CD4-positive, alpha-beta T cell (primary cell): ENCODE data around the gene ADAM17. TPM values are rescaled to one million over a fixed set of nuclear protein-coding genes. Genes with fewer than 3 reads are reported as not detected.
"Not testable (repeated sequence)": the region's sequence is repeated elsewhere in the genome, so short reads cannot be mapped to it uniquely, and the experiment has no call there.

Experiments used
- ATAC-seq: fragments of 200-7000 bp; cut with Tn5 transposase; one replicate; pipeline ENCODE4 v1.10.0; 2022; ENCODE audit warnings: mild to moderate bottlenecking; ENCODE audit not compliant: poor library complexity
- CTCF ChIA-PET: fragments of 350-600 bp; sonication (Branson Sonifier 250); formaldehyde crosslinking; loops from one replicate; lab custom pipeline; 2021; ENCODE audit warnings: antibody characterized with exemption, inconsistent platforms; lab: Charles Lee
- POLR2A ChIA-PET: fragments of 350-600 bp; sonication (Branson Sonifier 250); formaldehyde crosslinking; loops from one replicate; lab custom pipeline; 2021; ENCODE audit warnings: antibody characterized with exemption, inconsistent platforms; lab: Charles Lee
- DNase-seq, 14 experiments: peaks; one replicate each; pipeline ENCODE4 v3.0.0-alpha.2; 2013 to 2020; ENCODE audit warnings: mixed read lengths in 2 of 14
- H3K27ac ChIP-seq, 2 donors: one replicate each; pipeline versions ENCODE4 v1.5.1 to v1.7.0; 2013; ENCODE audit warnings: low read length in 2 of 2, low read depth in 1 of 2, mild to moderate bottlenecking in 1 of 2
- H3K27me3 ChIP-seq, 2 experiments: 1 replicate in 1 of 2; 2 replicates in 1 of 2; pipeline versions ENCODE4 v1.6.1 to v1.7.0; 2013; ENCODE audit warnings: low read length in 2 of 2, control low read depth in 1 of 2, mild to moderate bottlenecking in 1 of 2, moderate library complexity in 1 of 2; ENCODE audit not compliant: insufficient read depth in 2 of 2, control insufficient read depth in 1 of 2
- H3K36me3 ChIP-seq: one replicate; pipeline ENCODE4 v1.6.1; 2013; ENCODE audit warnings: low read length, control low read depth; ENCODE audit not compliant: insufficient read depth
- H3K4me1 ChIP-seq: one replicate; pipeline ENCODE4 v1.6.1; 2013; ENCODE audit warnings: low read length, control low read depth; ENCODE audit not compliant: insufficient read depth
- H3K4me3 ChIP-seq: one replicate; pipeline ENCODE4 v1.5.1; 2013; ENCODE audit warnings: mild to moderate bottlenecking, low read length, moderate library complexity
- H3K9me3 ChIP-seq, 2 experiments: 1 replicate in 1 of 2; 2 replicates in 1 of 2; pipeline versions ENCODE4 v1.6.1 to v1.7.0; 2013; ENCODE audit warnings: low read length in 2 of 2, mild to moderate bottlenecking in 2 of 2, control low read depth in 1 of 2, moderate library complexity in 1 of 2; ENCODE audit not compliant: control insufficient read depth in 1 of 2, insufficient read depth in 1 of 2
- H3K27ac Mint-ChIP-seq: one replicate; pipeline ENCODE4 v1.8.0; 2020; ENCODE audit warnings: mixed read lengths
- H3K27me3 Mint-ChIP-seq: one replicate; pipeline ENCODE4 v1.8.0; 2021; ENCODE audit warnings: mixed read lengths
- H3K36me3 Mint-ChIP-seq: one replicate; pipeline ENCODE4 v1.8.0; 2021; ENCODE audit warnings: low read depth, mixed read lengths
- H3K4me1 Mint-ChIP-seq: one replicate; pipeline ENCODE4 v1.8.0; 2021; ENCODE audit warnings: low read depth, mixed read lengths
- H3K4me3 Mint-ChIP-seq: one replicate; pipeline ENCODE4 v1.8.0; 2020; ENCODE audit warnings: mild to moderate bottlenecking, mixed read lengths
- H3K9me3 Mint-ChIP-seq: one replicate; pipeline ENCODE4 v1.8.0; 2020; ENCODE audit warnings: mixed read lengths
- intact Hi-C, 2 experiments: fragments of 100-400 bp; cut with DNase I in 1 of 2; cut with micrococcal nuclease in 1 of 2; formaldehyde crosslinking; loops; one replicate each; pipeline versions ENCODE4 v1.15.1 to v1.9.0; 2023 to 2025; cut with DNase I, micrococcal nuclease
- total RNA-seq, 174 experiments: library from RNA in 2 of 174; stranded (reverse) in 2 of 174; gene quantifications; one replicate each; pipeline ENCODE4 v1.2.3 and lab custom pipeline; 2021 to 2026
- TF ChIP-seq, protein P1 (sequence below): fragments of 200-600 bp; IDR thresholded peaks from one replicate; pipeline ENCODE4 v1.8.0; 2022; ENCODE audit warnings: antibody characterized with exemption, mild to moderate bottlenecking

Gene ADAM17
- total RNA-seq, 2 experiments from 2014 or later: 21.4 to 21.6 TPM

DNA sequence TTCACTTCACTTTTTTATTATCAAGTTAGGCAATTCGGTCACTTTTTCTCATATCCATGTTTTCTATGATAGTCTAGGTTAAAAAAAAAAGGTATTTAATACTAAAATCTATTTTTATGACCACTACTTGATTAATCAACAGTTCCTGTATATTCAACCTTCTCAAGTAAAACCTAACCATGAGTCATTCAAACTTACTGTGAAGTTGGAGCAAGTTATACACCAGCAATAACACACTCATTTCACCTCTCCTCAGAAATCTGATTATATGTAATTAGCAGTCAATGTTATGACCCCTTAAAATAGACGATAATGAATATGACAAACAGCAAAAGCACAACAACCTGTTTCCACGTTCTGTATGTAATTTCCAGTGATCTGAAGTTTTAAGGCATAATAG, 35.0 kb upstream of the ADAM17 start:
- Mint-ChIP-seq H3K27ac (peak overlapping the region; percentile 17), H3K36me3 (peaks cover 69% of the 10 kb centered on the region), H3K9me3 (no peaks in the 10 kb centered on the region), H3K4me1 (peaks cover 32% of the 10 kb centered on the region), H3K27me3 (no peaks in the 10 kb centered on the region), H3K4me3 (no peak overlapping the region)
- Histone ChIP-seq H3K36me3 (peaks cover 58% of the 10 kb centered on the region), H3K27ac (no peak overlapping the region), H3K4me1 (peaks cover 16% of the 10 kb centered on the region), H3K27me3 (no peaks in the 10 kb centered on the region), H3K9me3 (no peaks in the 10 kb centered on the region), H3K4me3 (no peak overlapping the region)
- ATAC-seq: no peak
- TF ChIP-seq, protein P1, sequence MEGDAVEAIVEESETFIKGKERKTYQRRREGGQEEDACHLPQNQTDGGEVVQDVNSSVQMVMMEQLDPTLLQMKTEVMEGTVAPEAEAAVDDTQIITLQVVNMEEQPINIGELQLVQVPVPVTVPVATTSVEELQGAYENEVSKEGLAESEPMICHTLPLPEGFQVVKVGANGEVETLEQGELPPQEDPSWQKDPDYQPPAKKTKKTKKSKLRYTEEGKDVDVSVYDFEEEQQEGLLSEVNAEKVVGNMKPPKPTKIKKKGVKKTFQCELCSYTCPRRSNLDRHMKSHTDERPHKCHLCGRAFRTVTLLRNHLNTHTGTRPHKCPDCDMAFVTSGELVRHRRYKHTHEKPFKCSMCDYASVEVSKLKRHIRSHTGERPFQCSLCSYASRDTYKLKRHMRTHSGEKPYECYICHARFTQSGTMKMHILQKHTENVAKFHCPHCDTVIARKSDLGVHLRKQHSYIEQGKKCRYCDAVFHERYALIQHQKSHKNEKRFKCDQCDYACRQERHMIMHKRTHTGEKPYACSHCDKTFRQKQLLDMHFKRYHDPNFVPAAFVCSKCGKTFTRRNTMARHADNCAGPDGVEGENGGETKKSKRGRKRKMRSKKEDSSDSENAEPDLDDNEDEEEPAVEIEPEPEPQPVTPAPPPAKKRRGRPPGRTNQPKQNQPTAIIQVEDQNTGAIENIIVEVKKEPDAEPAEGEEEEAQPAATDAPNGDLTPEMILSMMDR: no peak
- POLR2A ChIA-PET: interaction anchor here (0.6 kb wide), 1 partner anchor 27 kb away, joined by 3 read pairs; no protein-coding TSS in a partner anchor
- CTCF ChIA-PET: interaction anchor here (0.7 kb wide), 1 partner anchor 17 kb away, joined by 3 read pairs; no protein-coding TSS in a partner anchor
- intact Hi-C loops: no loop called here
- DNase-seq: no peak

DNA sequence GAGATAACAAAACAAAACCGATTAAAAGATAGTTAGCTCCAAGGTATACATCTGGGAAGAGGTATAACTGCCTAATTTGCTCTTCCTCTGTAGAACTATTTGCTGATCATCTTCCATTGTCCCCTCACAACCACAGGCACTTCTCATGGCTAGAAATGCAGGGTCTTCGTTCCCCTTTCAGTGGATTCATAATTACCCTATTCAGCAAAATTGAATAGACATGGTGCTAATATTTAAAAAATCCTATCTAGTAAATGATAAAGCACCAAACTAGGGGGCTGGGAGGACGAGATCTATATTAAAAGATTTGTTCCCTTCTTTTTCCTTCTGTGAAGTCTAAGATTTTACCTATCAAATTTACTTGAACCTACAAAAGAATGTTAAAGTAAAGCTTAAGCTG, 30.8 kb upstream of the ADAM17 start:
- ATAC-seq (no peak), DNase-seq (no peak)
- intact Hi-C loops: no loop called here
- TF ChIP-seq, protein P1: no peak
- H3K4me3 Mint-ChIP-seq: no peak overlapping the region
- ChIA-PET CTCF (interaction anchor here (1.7 kb wide), 1 partner anchor 9 kb away, joined by 4 read pairs; no protein-coding TSS in a partner anchor), POLR2A (no interaction called here)
- Histone ChIP-seq H3K4me3 (no peak overlapping the region), H3K36me3 (peaks cover 70% of the 10 kb centered on the region), H3K9me3 (no peaks in the 10 kb centered on the region), H3K27ac (no peak overlapping the region), H3K4me1 (no peaks in the 10 kb centered on the region), H3K27me3 (no peaks in the 10 kb centered on the region)
- no peaks in the 10 kb centered on the region for H3K9me3 Mint-ChIP-seq
- H3K27ac Mint-ChIP-seq: no peak overlapping the region
- no peaks in the 10 kb centered on the region for H3K27me3 Mint-ChIP-seq
- H3K36me3 Mint-ChIP-seq: peaks cover 76% of the 10 kb centered on the region
- peaks cover 8% of the 10 kb centered on the region for H3K4me1 Mint-ChIP-seq

DNA sequence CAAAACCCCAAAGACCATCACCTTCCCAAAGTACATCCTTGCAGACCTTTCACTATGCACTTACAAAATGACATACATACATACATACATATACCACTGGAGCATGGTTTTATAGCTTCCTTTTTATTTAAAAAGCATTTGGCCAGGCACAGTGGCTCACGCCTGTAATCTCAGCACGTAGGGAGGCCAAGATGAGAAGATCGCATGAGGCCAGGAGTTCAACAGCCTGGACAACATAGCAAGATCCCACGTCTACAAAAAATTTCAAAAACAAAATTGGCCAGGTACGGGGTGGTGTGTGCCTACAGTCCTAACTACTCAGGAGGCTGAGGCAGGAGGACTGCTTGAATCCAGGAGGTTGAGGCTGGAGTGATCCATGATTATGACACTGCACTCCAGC, 29.9 kb upstream of the ADAM17 start:
- H3K27me3 Mint-ChIP-seq: no peaks in the 10 kb centered on the region
- no peak overlapping the region for H3K27ac Mint-ChIP-seq
- no peaks in the 10 kb centered on the region for H3K4me1 ChIP-seq
- H3K9me3 Mint-ChIP-seq: no peaks in the 10 kb centered on the region
- TF ChIP-seq, protein P1: no peak
- H3K27ac ChIP-seq: no peak overlapping the region
- no peak overlapping the region for H3K4me3 ChIP-seq
- peaks cover 4% of the 10 kb centered on the region for H3K4me1 Mint-ChIP-seq
- CTCF ChIA-PET: interaction anchor here (1.7 kb wide), 1 partner anchor 10 kb away, joined by 4 read pairs; no protein-coding TSS in a partner anchor
- intact Hi-C loops: no loop called here
- H3K9me3 ChIP-seq: no peaks in the 10 kb centered on the region
- peaks cover 61% of the 10 kb centered on the region for H3K36me3 ChIP-seq
- DNase-seq (no peak), ATAC-seq (no peak)
- no peaks in the 10 kb centered on the region for H3K27me3 ChIP-seq
- POLR2A ChIA-PET: no interaction called here
- H3K4me3 Mint-ChIP-seq: no peak overlapping the region
- peaks cover 69% of the 10 kb centered on the region for H3K36me3 Mint-ChIP-seq

DNA sequence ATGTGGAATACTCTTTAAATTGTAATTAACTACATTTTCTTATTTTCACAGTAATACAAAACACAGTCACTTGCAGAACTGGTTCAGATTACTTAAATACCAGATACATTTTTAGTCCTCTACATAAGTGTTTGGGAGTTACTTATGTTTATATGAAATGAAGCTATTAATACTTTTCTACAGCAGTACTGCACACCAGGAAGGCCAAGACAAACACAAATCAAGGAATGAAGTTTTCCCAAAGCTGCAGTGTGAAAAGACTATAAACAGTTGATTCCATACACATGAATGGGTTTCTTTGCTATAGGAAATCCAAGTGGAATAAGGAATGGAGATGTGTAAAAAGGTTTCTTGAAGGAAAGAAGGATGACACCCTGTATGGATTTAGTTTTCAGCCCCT, 29.3 kb upstream of the ADAM17 start:
- H3K27me3 ChIP-seq, H3K27ac Mint-ChIP-seq, ATAC-seq, H3K27ac ChIP-seq, CTCF ChIA-PET, H3K4me3 ChIP-seq, DNase-seq, H3K9me3 ChIP-seq, H3K27me3 Mint-ChIP-seq, H3K4me3 Mint-ChIP-seq, POLR2A ChIA-PET, H3K9me3 Mint-ChIP-seq, H3K4me1 ChIP-seq, H3K4me1 Mint-ChIP-seq, intact Hi-C loops: not testable (repeated sequence)
- peaks cover 66% of the 10 kb centered on the region for H3K36me3 Mint-ChIP-seq
- peaks cover 57% of the 10 kb centered on the region for H3K36me3 ChIP-seq
